Retinal pigment epithelial cell (primary cell): ENCODE data around the gene LPAR1.

Experiments
- DNase-seq: peaks from one replicate; pipeline ENCODE4 v3.0.0-alpha.2; 2010; ENCODE audit warnings: low read depth
- H3K4me3 ChIP-seq: 2 replicates; pipeline ENCODE4 v1.5.1; 2011; ENCODE audit warnings: mild to moderate bottlenecking, low read length, control low read depth, moderate library complexity
- CTCF ChIP-seq: conservative IDR thresholded peaks from 2 replicates; pipeline ENCODE4 v1.5.1; 2011; ENCODE audit warnings: low read depth, low read length, control low read depth, inconsistent platforms

The LPAR1 gene

GRCh38 chr9:110926828-110927487, 111.3 kb downstream of the LPAR1 start:
- H3K4me3 ChIP-seq: no peak overlapping the region
- no peak for DNase-seq
- no peak for TF ChIP-seq CTCF

GRCh38 chr9:110923601-110924000, 114.7 kb downstream of the LPAR1 start:
- TF ChIP-seq CTCF: no peak
- H3K4me3 ChIP-seq: no peak overlapping the region
- DNase-seq: no peak

- DNase-seq: no peak
- H3K4me3 ChIP-seq: no peak overlapping the region
These were observed 116.1 kb downstream of the LPAR1 start for GRCh38 chr9:110922145-110922544.

GRCh38 chr9:110921705-110922104, 116.6 kb downstream of the LPAR1 start:
- no peak for TF ChIP-seq CTCF
- H3K4me3 ChIP-seq: no peak overlapping the region
- no peak for DNase-seq

More at GRCh38 chr9:110922145-110922544, 116.1 kb downstream of the LPAR1 start:
- no peak for TF ChIP-seq CTCF

GRCh38 chr9:110919609-110920008, 118.7 kb downstream of the LPAR1 start:
- no peak overlapping the region for H3K4me3 ChIP-seq
- no peak for TF ChIP-seq CTCF
- no peak for DNase-seq

GRCh38 chr9:110919050-110919435, 119.2 kb downstream of the LPAR1 start:
- no peak for TF ChIP-seq CTCF
- no peak overlapping the region for H3K4me3 ChIP-seq
- no peak for DNase-seq

GRCh38 chr9:110918316-110919049, 119.8 kb downstream of the LPAR1 start:
- H3K4me3 ChIP-seq: no peak overlapping the region
- no peak for TF ChIP-seq CTCF
- no peak for DNase-seq
